ENCODE results near the gene TDRD9.

DNA sequence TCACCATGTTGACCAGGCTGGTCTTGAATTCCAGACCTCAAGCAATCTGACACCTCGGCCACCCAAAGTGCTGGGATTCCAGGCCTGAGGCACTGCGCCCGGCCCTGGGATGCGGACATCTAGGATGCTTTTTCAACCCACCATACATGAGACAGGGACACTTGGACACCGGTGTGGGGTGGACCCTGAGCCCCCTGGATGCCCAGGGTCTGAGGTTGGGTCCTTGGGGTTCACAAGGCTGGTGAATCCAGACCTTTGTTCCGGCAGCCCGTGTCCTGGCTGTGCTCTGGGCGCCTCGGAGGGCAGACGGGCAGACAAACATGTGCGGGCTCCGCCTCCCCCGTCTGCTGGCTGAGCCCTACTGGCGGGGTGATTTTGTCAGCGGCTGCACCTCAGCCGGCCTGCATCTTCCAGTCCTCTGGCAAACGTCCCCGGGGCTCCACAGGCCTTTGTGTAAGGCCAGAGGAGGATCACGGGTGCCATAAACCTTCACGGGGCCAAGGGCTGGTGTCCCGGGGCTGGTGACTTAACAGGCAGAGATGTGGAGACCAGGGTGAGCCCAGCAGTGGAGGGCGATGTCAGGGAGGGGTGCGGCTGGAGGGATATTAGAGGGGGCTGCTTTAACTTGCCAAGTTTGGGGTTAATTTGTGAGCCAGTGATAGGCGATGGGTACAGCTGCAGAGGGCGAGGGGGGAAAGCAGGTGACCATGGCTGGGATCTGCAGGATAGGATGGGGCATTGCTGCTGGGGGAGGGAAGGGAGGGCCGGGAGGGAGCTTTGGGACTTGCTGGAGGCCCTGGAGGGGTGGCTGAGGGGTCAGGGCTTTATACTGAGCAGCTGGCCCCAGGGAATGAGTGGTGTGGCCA, 163.0 kb downstream of the TDRD9 start:
- TF ChIP-seq, protein P1, sequence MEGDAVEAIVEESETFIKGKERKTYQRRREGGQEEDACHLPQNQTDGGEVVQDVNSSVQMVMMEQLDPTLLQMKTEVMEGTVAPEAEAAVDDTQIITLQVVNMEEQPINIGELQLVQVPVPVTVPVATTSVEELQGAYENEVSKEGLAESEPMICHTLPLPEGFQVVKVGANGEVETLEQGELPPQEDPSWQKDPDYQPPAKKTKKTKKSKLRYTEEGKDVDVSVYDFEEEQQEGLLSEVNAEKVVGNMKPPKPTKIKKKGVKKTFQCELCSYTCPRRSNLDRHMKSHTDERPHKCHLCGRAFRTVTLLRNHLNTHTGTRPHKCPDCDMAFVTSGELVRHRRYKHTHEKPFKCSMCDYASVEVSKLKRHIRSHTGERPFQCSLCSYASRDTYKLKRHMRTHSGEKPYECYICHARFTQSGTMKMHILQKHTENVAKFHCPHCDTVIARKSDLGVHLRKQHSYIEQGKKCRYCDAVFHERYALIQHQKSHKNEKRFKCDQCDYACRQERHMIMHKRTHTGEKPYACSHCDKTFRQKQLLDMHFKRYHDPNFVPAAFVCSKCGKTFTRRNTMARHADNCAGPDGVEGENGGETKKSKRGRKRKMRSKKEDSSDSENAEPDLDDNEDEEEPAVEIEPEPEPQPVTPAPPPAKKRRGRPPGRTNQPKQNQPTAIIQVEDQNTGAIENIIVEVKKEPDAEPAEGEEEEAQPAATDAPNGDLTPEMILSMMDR (conservative IDR thresholded peaks at IDR 0.05; ENCODE audit: low read depth, low read length) = no peak
- TF ChIP-seq EZH2 (IDR thresholded peaks at IDR 0.05; ENCODE audit: low read length, unreplicated experiment) = no peak
